Ascending aorta (tissue), 2 donors: ENCODE data around the gene NRGN. TPM values are rescaled to one million over a fixed set of nuclear protein-coding genes. Genes with fewer than 3 reads are reported as not detected.
A peak's percentile ranks its signal among the peaks of the same experiment; 100 is the strongest.

Experiments used
- DNase-seq, 2 donors: peaks; one replicate each; pipeline ENCODE4 v3.0.0-alpha.2; 2019; ENCODE audit warnings: low spot score in 2 of 2
- H3K27ac ChIP-seq, 2 donors: fragments of 200-600 bp; sonication (generic); one replicate each; pipeline ENCODE4 v1.5.1; 2016 to 2017; ENCODE audit warnings: mild to moderate bottlenecking in 1 of 2
- H3K27me3 ChIP-seq: fragments of 200-600 bp; sonication (generic); one replicate; pipeline ENCODE4 v1.5.1; 2017
- H3K36me3 ChIP-seq, 2 donors: fragments of 200-600 bp; sonication (generic); one replicate each; pipeline ENCODE4 v1.5.1; 2016
- H3K4me1 ChIP-seq, 2 donors: fragments of 200-600 bp; sonication (generic); one replicate each; pipeline ENCODE4 v1.5.1; 2016 to 2017; ENCODE audit warnings: mild to moderate bottlenecking in 1 of 2
- H3K4me3 ChIP-seq, 2 donors: fragments of 200-600 bp; sonication (generic); one replicate each; pipeline ENCODE4 v1.5.1; 2016 to 2017; ENCODE audit warnings: mild to moderate bottlenecking in 1 of 2
- H3K9me3 ChIP-seq, 2 donors: fragments of 200-600 bp; sonication (generic); one replicate each; pipeline ENCODE4 v1.5.1; 2016
- intact Hi-C: fragments of 100-400 bp; cut with DNase I; formaldehyde crosslinking; loops from one replicate; pipeline ENCODE4 v1.15.1; 2023
- total RNA-seq: library from RNA; depleted of rRNA; stranded (reverse); fragments of >200 nt; gene quantifications from one replicate; pipeline ENCODE4 v1.1.0, GENCODE V29; 2016
- TF ChIP-seq, protein P1 (sequence below), 3 experiments: fragments of 200-600 bp in 2 of 3; fragments of 450-650 bp in 1 of 3; sonication (generic) in 2 of 3; IDR thresholded peaks; one replicate each; pipeline ENCODE4 v1.5.1; 2016 to 2019; ENCODE audit warnings: antibody characterized with exemption in 3 of 3, mild to moderate bottlenecking in 1 of 3, moderate library complexity in 1 of 3

NRGN gene
- total RNA-seq, 1 donor from 2014 or later = 5.3 TPM

DNA sequence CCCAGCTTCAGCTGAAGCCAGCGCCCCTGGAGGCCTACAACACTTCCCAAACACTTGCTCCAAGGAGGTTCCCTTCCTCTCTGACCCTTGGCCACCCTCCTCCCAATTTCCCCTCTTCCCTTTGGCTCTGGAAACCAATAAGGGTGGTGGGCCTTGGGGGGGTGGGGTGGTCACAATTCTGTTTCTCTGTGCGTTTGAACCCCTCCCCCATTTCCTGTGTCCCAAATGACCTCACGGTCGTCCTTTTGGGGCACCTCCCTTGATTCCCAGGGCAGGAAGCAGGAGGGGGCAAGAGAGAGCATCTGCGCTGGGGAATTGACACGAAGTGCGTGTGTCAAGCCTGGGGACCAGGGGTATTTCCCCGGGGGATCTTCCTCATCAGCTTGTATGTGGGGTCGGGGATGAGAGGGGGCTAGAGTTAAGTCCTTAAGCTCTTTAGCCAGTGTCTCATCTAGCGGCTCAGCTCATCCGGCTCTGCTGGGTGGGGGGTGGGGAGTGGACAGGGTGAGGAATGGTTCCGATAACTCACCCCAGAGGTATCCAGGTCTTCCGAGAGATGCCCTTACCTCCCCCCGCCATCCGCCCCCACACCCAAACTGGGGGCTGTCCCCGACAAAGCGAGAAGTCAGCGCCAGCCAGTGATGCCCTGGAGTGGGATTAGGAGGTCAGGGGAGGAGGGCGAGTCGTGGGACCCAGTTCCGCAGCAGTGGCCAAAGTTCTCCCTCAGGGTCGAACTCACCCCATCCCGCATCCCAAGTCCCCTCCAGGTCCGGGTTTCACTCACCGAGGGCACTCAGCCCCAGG is 21.8 kb downstream of the NRGN start:
- TF ChIP-seq, protein P1, sequence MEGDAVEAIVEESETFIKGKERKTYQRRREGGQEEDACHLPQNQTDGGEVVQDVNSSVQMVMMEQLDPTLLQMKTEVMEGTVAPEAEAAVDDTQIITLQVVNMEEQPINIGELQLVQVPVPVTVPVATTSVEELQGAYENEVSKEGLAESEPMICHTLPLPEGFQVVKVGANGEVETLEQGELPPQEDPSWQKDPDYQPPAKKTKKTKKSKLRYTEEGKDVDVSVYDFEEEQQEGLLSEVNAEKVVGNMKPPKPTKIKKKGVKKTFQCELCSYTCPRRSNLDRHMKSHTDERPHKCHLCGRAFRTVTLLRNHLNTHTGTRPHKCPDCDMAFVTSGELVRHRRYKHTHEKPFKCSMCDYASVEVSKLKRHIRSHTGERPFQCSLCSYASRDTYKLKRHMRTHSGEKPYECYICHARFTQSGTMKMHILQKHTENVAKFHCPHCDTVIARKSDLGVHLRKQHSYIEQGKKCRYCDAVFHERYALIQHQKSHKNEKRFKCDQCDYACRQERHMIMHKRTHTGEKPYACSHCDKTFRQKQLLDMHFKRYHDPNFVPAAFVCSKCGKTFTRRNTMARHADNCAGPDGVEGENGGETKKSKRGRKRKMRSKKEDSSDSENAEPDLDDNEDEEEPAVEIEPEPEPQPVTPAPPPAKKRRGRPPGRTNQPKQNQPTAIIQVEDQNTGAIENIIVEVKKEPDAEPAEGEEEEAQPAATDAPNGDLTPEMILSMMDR (IDR thresholded peaks at IDR 0.05) = no peak
- intact Hi-C loops = loop anchor here (1.0 to 2.0 kb wide), 2 partner anchors 75 to 117 kb away; no protein-coding TSS in a partner anchor
- peak overlapping the region; percentile 85 to 89 for H3K27ac ChIP-seq
- no peaks in the 10 kb centered on the region for H3K27me3 ChIP-seq
- H3K4me3 ChIP-seq = peak overlapping the region; percentile 62 to 67
- peaks cover 4 to 20% of the 10 kb centered on the region in 2 donors for H3K36me3 ChIP-seq
- no peaks in the 10 kb centered on the region for H3K9me3 ChIP-seq
- H3K4me1 ChIP-seq = peaks cover 3 to 21% of the 10 kb centered on the region in 2 donors
- DNase-seq = no peak

DNA sequence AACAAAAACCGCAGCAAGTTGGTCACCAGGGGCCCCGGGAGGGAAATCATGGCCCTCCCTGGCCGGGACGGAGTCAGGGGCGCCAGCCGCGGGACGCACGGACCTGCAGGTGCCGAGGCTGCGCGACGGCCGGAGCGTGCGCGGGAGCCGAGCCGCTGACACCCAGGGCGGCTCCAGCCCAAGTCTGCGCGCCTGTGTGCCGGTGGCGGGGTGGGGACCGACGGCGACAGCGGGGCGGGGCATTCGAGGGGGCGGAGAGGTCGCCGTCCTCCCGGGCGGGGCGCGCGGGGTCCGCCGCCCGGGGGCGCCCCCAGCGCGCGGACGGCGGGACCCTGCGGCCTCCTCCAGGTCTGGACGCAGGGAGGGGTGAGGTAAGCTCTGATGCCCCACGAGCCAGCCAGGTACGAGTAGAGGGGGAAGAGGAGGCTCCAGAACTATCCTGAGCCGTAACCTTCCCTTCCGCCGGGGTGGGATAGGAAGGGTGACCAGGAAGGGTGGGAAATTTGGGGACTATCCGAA is 22.4 kb downstream of the NRGN start, which contains the start of gene ESAM:
Gene ESAM (minus strand): TSS at position 186 of the 519 bp plus-strand sequence. CDS start 136 bp downstream, at position 50.
- H3K9me3 ChIP-seq = no peaks in the 10 kb centered on the region
- H3K36me3 ChIP-seq = peaks cover 8 to 23% of the 10 kb centered on the region in 2 donors
- TF ChIP-seq, protein P1 (IDR thresholded peaks at IDR 0.05) = no peak
- no peak for DNase-seq
- no peaks in the 10 kb centered on the region for H3K27me3 ChIP-seq
- peaks cover 3 to 21% of the 10 kb centered on the region in 2 donors for H3K4me1 ChIP-seq
- peak within 1 kb of the TSS; percentile 85 to 89 for H3K27ac ChIP-seq
- intact Hi-C loops = loop anchor here (1.0 to 2.0 kb wide), 2 partner anchors 75 to 118 kb away; no protein-coding TSS in a partner anchor
- H3K4me3 ChIP-seq = peak within 1 kb of the TSS; percentile 62 to 67

DNA sequence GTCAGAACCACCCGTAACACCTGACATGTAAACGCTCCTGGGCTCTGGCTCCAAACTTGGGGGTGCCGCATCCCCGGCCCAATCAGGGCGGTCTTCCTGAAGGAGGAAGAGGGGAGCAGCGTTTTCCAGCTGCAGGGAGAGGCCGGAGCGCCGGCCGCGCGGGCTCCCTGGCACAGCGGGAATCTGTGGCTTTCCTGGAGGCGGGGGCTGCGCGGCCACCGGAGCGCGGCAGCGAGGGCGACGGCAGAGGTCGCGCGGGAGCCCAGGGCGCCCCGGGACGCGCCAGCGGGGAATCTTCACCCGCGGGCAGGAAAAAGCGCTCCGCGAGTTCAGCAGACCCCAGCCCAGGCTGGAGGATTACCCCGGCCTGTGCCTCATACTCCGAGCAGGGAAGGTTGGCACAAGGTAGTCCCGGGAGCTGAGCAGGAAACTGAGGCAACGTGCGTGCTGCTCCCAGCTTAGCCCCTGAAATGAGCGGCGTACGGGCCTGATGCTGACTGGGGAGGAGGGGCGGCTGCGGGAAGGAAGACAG is 22.9 kb downstream of the NRGN start:
- H3K4me1 ChIP-seq = peaks cover 3 to 21% of the 10 kb centered on the region in 2 donors
- H3K9me3 ChIP-seq = no peaks in the 10 kb centered on the region
- H3K27ac ChIP-seq = peak overlapping the region; percentile 79 to 85
- TF ChIP-seq, protein P1 (IDR thresholded peaks at IDR 0.05) = no peak
- DNase-seq = no peak
- intact Hi-C loops = loop anchor here (1.0 to 2.0 kb wide), 4 partner anchors 39 to 118 kb away; no protein-coding TSS in a partner anchor
- H3K27me3 ChIP-seq = no peaks in the 10 kb centered on the region
- H3K36me3 ChIP-seq = peaks cover 12 to 28% of the 10 kb centered on the region in 2 donors
- H3K4me3 ChIP-seq = peak overlapping the region; percentile 62 to 67

- Histone ChIP-seq H3K27ac (peak overlapping the region; percentile 79 to 85), H3K27me3 (no peaks in the 10 kb centered on the region), H3K36me3 (peaks cover 12 to 31% of the 10 kb centered on the region in 2 donors), H3K4me3 (peak overlapping the region; percentile 62 to 67), H3K4me1 (peaks cover 3 to 21% of the 10 kb centered on the region in 2 donors), H3K9me3 (no peaks in the 10 kb centered on the region)
- intact Hi-C loops = loop anchor here (1.0 to 2.0 kb wide), 3 partner anchors 38 to 94 kb away; no protein-coding TSS in a partner anchor
- DNase-seq = peak in 1 of 2 donors; percentile 92
- TF ChIP-seq, protein P1 (IDR thresholded peaks at IDR 0.05) = peak; percentile 26 to 75 (median 68)
Observed at GRCh38 chr11:124763156-124763947, 23.6 kb downstream of the NRGN start.

- Histone ChIP-seq H3K27me3 (no peaks in the 10 kb centered on the region), H3K27ac (no peak overlapping the region), H3K9me3 (no peaks in the 10 kb centered on the region), H3K4me3 (no peak overlapping the region), H3K4me1 (peaks cover 0 to 10% of the 10 kb centered on the region in 2 donors), H3K36me3 (peaks cover 12 to 46% of the 10 kb centered on the region in 2 donors)
- TF ChIP-seq, protein P1 (IDR thresholded peaks at IDR 0.05) = no peak
- no peak for DNase-seq
- intact Hi-C loops = no loop called here
Observed at GRCh38 chr11:124766156-124766555, 26.4 kb downstream of the NRGN start.
